Body of pancreas (tissue), 4 donors: Measurements from ENCODE around the gene MMD2. TPM values are rescaled to one million over a fixed set of nuclear protein-coding genes. Genes with fewer than 3 reads are reported as not detected.

Experiments
- ATAC-seq: fragments of 150-250 bp; one replicate; pipeline ENCODE4 v1.9.1; 2016
- DNase-seq, 4 donors: peaks; one replicate each; pipeline ENCODE4 v3.0.0-alpha.2; 2019
- H3K27ac ChIP-seq, 4 donors: fragments of 200-600 bp; sonication (generic); 1 replicate in 3 of 4; 2 replicates in 1 of 4; pipeline versions ENCODE4 v1.5.1 to v1.6.1; 2016 to 2019; ENCODE audit warnings: mild to moderate bottlenecking in 1 of 4, mixed read lengths in 1 of 4, moderate library complexity in 1 of 4
- H3K27me3 ChIP-seq, 2 donors: fragments of 200-600 bp; sonication (generic); one replicate each; pipeline ENCODE4 v1.6.0; 2016; ENCODE audit warnings: mild to moderate bottlenecking in 1 of 2
- H3K36me3 ChIP-seq, 2 donors: fragments of 200-600 bp; sonication (generic); replicated peaks in 1 of 2; 2 replicates each; pipeline ENCODE4 v1.5.1; 2016; ENCODE audit warnings: low read depth in 2 of 2; ENCODE audit not compliant: insufficient read depth in 1 of 2
- H3K4me1 ChIP-seq: fragments of 200-600 bp; sonication (generic); one replicate; pipeline ENCODE4 v1.6.0; 2016
- H3K4me3 ChIP-seq, 2 donors: fragments of 200-600 bp; sonication (generic); 1 replicate in 1 of 2; 2 replicates in 1 of 2; pipeline ENCODE4 v1.5.1; 2016 to 2019
- H3K9me3 ChIP-seq, 3 donors: fragments of 200-600 bp; sonication (generic); 1 replicate in 2 of 3; 2 replicates in 1 of 3; pipeline ENCODE4 v1.5.1; 2016
- POLR2A ChIP-seq, 3 donors: fragments of 450-650 bp; IDR thresholded peaks; one replicate each; pipeline ENCODE4 v1.6.1; 2016; ENCODE audit warnings: antibody characterized with exemption in 3 of 3, mild to moderate bottlenecking in 2 of 3
- WGBS, 2 donors: methylation state at CpG; one replicate each; pipeline ENCODE4 v1.1.5; 2017; 5-methylcytosine and 5-hydroxymethylcytosine counted together
- intact Hi-C: fragments of 100-400 bp; cut with DNase I; formaldehyde crosslinking; loops from one replicate; pipeline ENCODE4 v1.15.1; 2023
- total RNA-seq, 2 donors: library from RNA; depleted of rRNA; stranded (reverse); fragments of >200 nt; gene quantifications; one replicate each; pipeline ENCODE4 v1.1.0, GENCODE V29; 2016
- TF ChIP-seq, protein P1 (sequence below), 7 experiments: fragments of 450-650 bp in 4 of 7; fragments of 200-600 bp in 3 of 7; sonication (generic) in 3 of 7; IDR thresholded peaks; one replicate each; pipeline ENCODE4 v1.5.1; 2016 to 2019; ENCODE audit warnings: antibody characterized with exemption in 7 of 7

Gene MMD2
- total RNA-seq, 2 donors from 2014 or later, result not detected

DNA sequence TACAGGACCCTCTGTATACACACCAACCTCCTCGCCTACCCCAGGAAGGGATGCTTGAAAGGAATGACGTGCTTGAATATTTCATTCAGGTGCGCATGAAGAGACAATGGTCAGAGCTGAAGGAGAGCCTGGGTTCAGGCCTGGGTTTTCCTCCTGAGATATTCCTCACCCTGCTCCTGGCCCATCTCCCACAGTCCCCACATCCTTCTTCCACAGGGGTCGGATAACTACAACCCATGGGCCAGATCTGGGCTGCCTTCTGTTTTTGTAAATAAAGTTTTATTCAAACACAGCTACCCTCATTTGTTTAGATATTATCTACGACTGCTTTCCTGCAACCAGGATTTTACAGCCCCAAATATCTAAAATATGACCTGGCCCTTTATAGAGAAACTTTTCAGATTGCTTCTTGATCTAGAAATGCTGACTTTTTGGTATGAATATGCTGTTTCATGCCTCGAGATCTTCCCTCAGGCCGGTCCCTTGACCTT, 73.6 kb downstream of the MMD2 start:
- no peaks in the 10 kb centered on the region for H3K36me3 ChIP-seq
- intact Hi-C loops, result no loop called here

DNA sequence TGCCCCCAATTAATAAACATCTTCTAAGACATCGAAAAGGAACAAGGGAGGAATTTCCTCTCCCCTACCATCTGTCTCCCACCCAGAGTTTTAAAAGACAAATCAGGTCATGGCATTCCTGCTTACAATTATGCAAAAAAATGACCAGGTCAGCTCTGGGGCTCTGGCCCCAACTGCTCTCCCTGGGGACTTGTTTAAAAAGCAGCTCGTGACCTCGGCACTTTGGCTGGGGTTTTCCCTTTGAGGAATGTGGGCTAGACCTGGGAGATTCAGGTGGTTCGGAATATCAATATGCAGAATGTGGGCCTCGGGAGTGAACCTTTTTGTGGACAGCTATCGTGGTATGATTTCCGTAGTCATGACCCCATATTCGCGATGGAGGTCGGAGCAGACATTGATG, 74.8 kb downstream of the MMD2 start:
- no peaks in the 10 kb centered on the region for H3K9me3 ChIP-seq
- no peaks in the 10 kb centered on the region for H3K36me3 ChIP-seq
- H3K27me3 ChIP-seq, result no peaks in the 10 kb centered on the region
- intact Hi-C loops, result no loop called here
- no peak for DNase-seq
- 36 to 49% methylated on average over 9 to 10 of the region's 10 CpGs for WGBS, 2 donors
- no peak overlapping the region for H3K4me3 ChIP-seq
- no peak overlapping the region for H3K27ac ChIP-seq
- peaks cover 17% of the 10 kb centered on the region for H3K4me1 ChIP-seq
- ATAC-seq, result no peak
- TF ChIP-seq, protein P1, sequence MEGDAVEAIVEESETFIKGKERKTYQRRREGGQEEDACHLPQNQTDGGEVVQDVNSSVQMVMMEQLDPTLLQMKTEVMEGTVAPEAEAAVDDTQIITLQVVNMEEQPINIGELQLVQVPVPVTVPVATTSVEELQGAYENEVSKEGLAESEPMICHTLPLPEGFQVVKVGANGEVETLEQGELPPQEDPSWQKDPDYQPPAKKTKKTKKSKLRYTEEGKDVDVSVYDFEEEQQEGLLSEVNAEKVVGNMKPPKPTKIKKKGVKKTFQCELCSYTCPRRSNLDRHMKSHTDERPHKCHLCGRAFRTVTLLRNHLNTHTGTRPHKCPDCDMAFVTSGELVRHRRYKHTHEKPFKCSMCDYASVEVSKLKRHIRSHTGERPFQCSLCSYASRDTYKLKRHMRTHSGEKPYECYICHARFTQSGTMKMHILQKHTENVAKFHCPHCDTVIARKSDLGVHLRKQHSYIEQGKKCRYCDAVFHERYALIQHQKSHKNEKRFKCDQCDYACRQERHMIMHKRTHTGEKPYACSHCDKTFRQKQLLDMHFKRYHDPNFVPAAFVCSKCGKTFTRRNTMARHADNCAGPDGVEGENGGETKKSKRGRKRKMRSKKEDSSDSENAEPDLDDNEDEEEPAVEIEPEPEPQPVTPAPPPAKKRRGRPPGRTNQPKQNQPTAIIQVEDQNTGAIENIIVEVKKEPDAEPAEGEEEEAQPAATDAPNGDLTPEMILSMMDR (IDR thresholded peaks at IDR 0.05), result no peak
- no peak for TF ChIP-seq POLR2A (IDR thresholded peaks at IDR 0.05)

More for the DNA sequence above, 73.6 kb downstream of the MMD2 start:
- Histone ChIP-seq H3K9me3 (no peaks in the 10 kb centered on the region), H3K4me1 (peaks cover 17% of the 10 kb centered on the region), H3K27ac (no peak overlapping the region), H3K27me3 (no peaks in the 10 kb centered on the region), H3K4me3 (no peak overlapping the region)
- 74 to 88% methylated on average over 7 of the region's 7 CpGs for WGBS, 2 donors
- ATAC-seq, result no peak
- no peak for TF ChIP-seq POLR2A (IDR thresholded peaks at IDR 0.05)
- TF ChIP-seq, protein P1 (IDR thresholded peaks at IDR 0.05), result no peak
- DNase-seq, result no peak

DNA sequence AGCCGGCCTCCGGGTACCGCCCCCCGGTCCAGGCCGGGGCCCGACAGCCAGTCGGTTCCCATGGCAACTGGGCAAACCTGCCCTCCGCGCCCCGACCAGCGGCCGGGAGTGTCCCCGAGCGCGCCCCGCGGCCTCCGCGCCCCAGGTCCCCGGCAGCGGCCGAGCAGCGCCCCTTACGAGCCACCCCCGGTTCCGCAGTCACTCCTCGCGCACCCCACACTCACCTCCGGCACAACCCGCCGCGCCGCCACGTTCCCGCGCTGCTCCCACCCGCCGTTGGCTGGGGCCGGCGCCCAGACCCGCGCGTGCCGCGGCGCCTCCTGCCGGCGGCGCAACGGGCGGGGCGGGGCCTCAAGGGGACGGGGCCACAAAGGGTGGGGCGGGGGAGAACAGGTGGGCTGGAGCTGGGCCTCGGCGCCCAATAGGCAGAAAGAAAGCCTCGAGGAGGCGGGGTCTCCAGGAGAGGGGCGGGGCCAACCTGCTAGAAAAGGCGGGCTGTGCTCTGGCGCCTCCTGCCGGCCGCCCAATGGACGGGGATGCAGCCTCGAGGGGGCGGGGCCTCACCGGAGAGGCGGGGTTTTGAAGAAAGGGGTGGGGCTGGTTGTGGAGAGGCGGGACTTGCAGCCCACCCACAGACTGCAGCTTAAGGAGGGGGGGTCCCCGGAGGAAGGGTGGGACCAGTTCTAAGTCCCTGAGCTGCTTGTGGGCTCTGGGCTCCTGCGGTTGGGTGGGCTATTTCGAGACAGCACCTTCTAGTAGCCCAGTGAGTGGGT, 75.4 kb downstream of the MMD2 start, which contains the start of gene RADIL:
Gene RADIL, minus strand, starts transcription at position 345 of the 773 bp plus-strand sequence. CDS start 5,577 bp downstream, outside the sequence.
- no peaks in the 10 kb centered on the region for H3K36me3 ChIP-seq
- ATAC-seq (peak; percentile 98), DNase-seq (peak; percentile 88 to 98 (median 95))
- peak within 1 kb of the TSS in 1 of 2 donors; percentile 14 for H3K4me3 ChIP-seq
- TF ChIP-seq POLR2A (IDR thresholded peaks at IDR 0.05), result no peak
- TF ChIP-seq, protein P1 (IDR thresholded peaks at IDR 0.05), result peak; percentile 63 to 99 (median 83)
- intact Hi-C loops, result no loop called here
- H3K4me1 ChIP-seq, result peaks cover 17% of the 10 kb centered on the region
- no peak within 1 kb of the TSS for H3K27ac ChIP-seq
- H3K27me3 ChIP-seq, result no peaks in the 10 kb centered on the region
- WGBS, 2 donors, result 5 to 28% methylated on average over 8 to 60 of the region's 72 CpGs
- H3K9me3 ChIP-seq, result no peaks in the 10 kb centered on the region

DNA sequence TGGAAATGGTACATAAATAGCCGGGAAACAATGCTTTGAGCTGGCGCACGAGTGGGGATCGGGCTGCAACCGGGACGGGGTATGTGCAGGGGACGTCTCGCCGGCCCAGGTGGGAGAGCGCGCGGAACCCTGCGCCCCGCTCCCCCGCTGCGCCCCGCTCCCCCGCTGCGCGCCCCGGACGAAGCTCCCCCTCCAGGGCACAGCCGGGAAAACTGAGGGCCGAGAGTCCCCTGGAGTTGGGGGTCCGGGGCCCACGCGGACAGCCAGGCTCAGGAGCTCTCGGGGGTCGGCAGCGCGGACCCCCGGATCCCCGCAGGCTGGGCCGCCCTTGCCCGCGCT, 76.0 kb downstream of the MMD2 start:
- ATAC-seq (no peak), DNase-seq (no peak)
- Histone ChIP-seq H3K36me3 (no peaks in the 10 kb centered on the region), H3K27me3 (no peaks in the 10 kb centered on the region), H3K4me1 (peaks cover 17% of the 10 kb centered on the region), H3K4me3 (peak overlapping the region in 1 of 2 donors; percentile 14), H3K9me3 (no peaks in the 10 kb centered on the region), H3K27ac (no peak overlapping the region)
- no peak for TF ChIP-seq POLR2A (IDR thresholded peaks at IDR 0.05)
- TF ChIP-seq, protein P1 (IDR thresholded peaks at IDR 0.05), result no peak
- 1% methylated on average over 29 of the region's 36 CpGs; no CpG with 5 or more reads in 1 of the 2 donors for WGBS, 2 donors
- intact Hi-C loops, result no loop called here
